Activated CD4-positive, alpha-beta T cell treated with anti-CD3 and anti-CD28 coated beads, Interleukin-2, amount 10 ng/mL, durations not matched to agents 24 days and 14 days (primary cell): ENCODE measurements around the gene ARHGAP22. TPM values are rescaled to one million over a fixed set of nuclear protein-coding genes. Genes with fewer than 3 reads are reported as not detected.

Source experiments
- DNase-seq: peaks from one replicate; pipeline ENCODE4 v3.0.0; 2022
- H3K27ac Mint-ChIP-seq: one replicate; pipeline ENCODE4 v1.8.0; 2022; ENCODE audit warnings: mild to moderate bottlenecking, mixed read lengths
- H3K27me3 Mint-ChIP-seq: one replicate; pipeline ENCODE4 v1.8.0; 2022; ENCODE audit warnings: mixed read lengths
- H3K36me3 Mint-ChIP-seq: one replicate; pipeline ENCODE4 v1.8.0; 2022; ENCODE audit warnings: low read depth, mild to moderate bottlenecking, mixed read lengths
- H3K4me1 Mint-ChIP-seq: one replicate; pipeline ENCODE4 v1.8.0; 2021; ENCODE audit warnings: mixed read lengths
- H3K4me3 Mint-ChIP-seq: one replicate; pipeline ENCODE4 v1.8.0; 2022; ENCODE audit warnings: mild to moderate bottlenecking, moderate library complexity, mixed read lengths
- H3K9me3 Mint-ChIP-seq: one replicate; pipeline ENCODE4 v1.8.0; 2021; ENCODE audit warnings: mixed read lengths
- intact Hi-C: fragments of 100-400 bp; cut with micrococcal nuclease; formaldehyde crosslinking; loops from one replicate; pipeline ENCODE4 v1.15.1; 2023
- total RNA-seq: library from RNA; stranded (reverse); gene quantifications from 2 replicates; pipeline ENCODE4 v1.2.3, GENCODE V29; 2022

Gene ARHGAP22
- total RNA-seq, 1 donor from 2014 or later, result not detected

- Mint-ChIP-seq H3K36me3 (no peaks in the 10 kb centered on the region), H3K4me3 (no peak overlapping the region), H3K4me1 (no peaks in the 10 kb centered on the region), H3K27ac (no peak overlapping the region), H3K9me3 (no peaks in the 10 kb centered on the region), H3K27me3 (peaks cover 2% of the 10 kb centered on the region)
- intact Hi-C loops, result no loop called here
- DNase-seq, result no peak
These were observed 102.1 kb downstream of the ARHGAP22 start for GRCh38 chr10:48502791-48503190.

- Mint-ChIP-seq H3K4me3 (no peak overlapping the region), H3K27ac (no peak overlapping the region), H3K36me3 (no peaks in the 10 kb centered on the region), H3K9me3 (no peaks in the 10 kb centered on the region), H3K27me3 (peaks cover 2% of the 10 kb centered on the region), H3K4me1 (no peaks in the 10 kb centered on the region)
- DNase-seq, result no peak
- intact Hi-C loops, result no loop called here
These were observed 102.8 kb downstream of the ARHGAP22 start for GRCh38 chr10:48501787-48502771.

- no peak overlapping the region for H3K27ac Mint-ChIP-seq
- H3K36me3 Mint-ChIP-seq, result no peaks in the 10 kb centered on the region
- H3K4me1 Mint-ChIP-seq, result no peaks in the 10 kb centered on the region
- DNase-seq, result no peak
- H3K4me3 Mint-ChIP-seq, result no peak overlapping the region
- intact Hi-C loops, result no loop called here
- no peaks in the 10 kb centered on the region for H3K9me3 Mint-ChIP-seq
- H3K27me3 Mint-ChIP-seq, result peaks cover 2% of the 10 kb centered on the region
These were observed 103.6 kb downstream of the ARHGAP22 start for GRCh38 chr10:48501226-48501625.

- no peak overlapping the region for H3K4me3 Mint-ChIP-seq
- no peaks in the 10 kb centered on the region for H3K9me3 Mint-ChIP-seq
- H3K27ac Mint-ChIP-seq, result no peak overlapping the region
- peaks cover 2% of the 10 kb centered on the region for H3K27me3 Mint-ChIP-seq
- no peak for DNase-seq
- no peaks in the 10 kb centered on the region for H3K4me1 Mint-ChIP-seq
- no peaks in the 10 kb centered on the region for H3K36me3 Mint-ChIP-seq
- intact Hi-C loops, result no loop called here
These were observed 104.1 kb downstream of the ARHGAP22 start for GRCh38 chr10:48500771-48501170.

- H3K4me1 Mint-ChIP-seq, result peaks cover 8% of the 10 kb centered on the region
- H3K27ac Mint-ChIP-seq, result no peak overlapping the region
- no peaks in the 10 kb centered on the region for H3K9me3 Mint-ChIP-seq
- DNase-seq, result no peak
- H3K4me3 Mint-ChIP-seq, result no peak overlapping the region
- H3K36me3 Mint-ChIP-seq, result no peaks in the 10 kb centered on the region
- peaks cover 2% of the 10 kb centered on the region for H3K27me3 Mint-ChIP-seq
- intact Hi-C loops, result no loop called here
These were observed 105.8 kb downstream of the ARHGAP22 start for GRCh38 chr10:48498940-48499510.

GRCh38 chr10:48497780-48498770 is 106.8 kb downstream of the ARHGAP22 start:
- Mint-ChIP-seq H3K27me3 (peaks cover 2% of the 10 kb centered on the region), H3K27ac (no peak overlapping the region), H3K4me3 (no peak overlapping the region), H3K36me3 (no peaks in the 10 kb centered on the region), H3K9me3 (no peaks in the 10 kb centered on the region), H3K4me1 (peaks cover 8% of the 10 kb centered on the region)
- DNase-seq, result no peak
- intact Hi-C loops, result no loop called here

- H3K36me3 Mint-ChIP-seq, result no peaks in the 10 kb centered on the region
- peaks cover 2% of the 10 kb centered on the region for H3K27me3 Mint-ChIP-seq
- DNase-seq, result no peak
- no peak overlapping the region for H3K27ac Mint-ChIP-seq
- H3K9me3 Mint-ChIP-seq, result no peaks in the 10 kb centered on the region
- intact Hi-C loops, result no loop called here
- no peak overlapping the region for H3K4me3 Mint-ChIP-seq
- H3K4me1 Mint-ChIP-seq, result peaks cover 8% of the 10 kb centered on the region
These were observed 107.8 kb downstream of the ARHGAP22 start for GRCh38 chr10:48496831-48497779.

- intact Hi-C loops, result no loop called here
- H3K27ac Mint-ChIP-seq, result no peak overlapping the region
These were observed 108.6 kb downstream of the ARHGAP22 start for GRCh38 chr10:48496105-48496830.

GRCh38 chr10:48495282-48496045 is 109.4 kb downstream of the ARHGAP22 start:
- peaks cover 8% of the 10 kb centered on the region for H3K4me1 Mint-ChIP-seq
- H3K27me3 Mint-ChIP-seq, result peaks cover 2% of the 10 kb centered on the region
- no peaks in the 10 kb centered on the region for H3K9me3 Mint-ChIP-seq

More at GRCh38 chr10:48496105-48496830, 108.6 kb downstream of the ARHGAP22 start:
- peaks cover 2% of the 10 kb centered on the region for H3K27me3 Mint-ChIP-seq
- no peak for DNase-seq
- no peak overlapping the region for H3K4me3 Mint-ChIP-seq
- no peaks in the 10 kb centered on the region for H3K36me3 Mint-ChIP-seq
- H3K4me1 Mint-ChIP-seq, result peaks cover 8% of the 10 kb centered on the region
- no peaks in the 10 kb centered on the region for H3K9me3 Mint-ChIP-seq

GRCh38 chr10:48494611-48495010 is 110.3 kb downstream of the ARHGAP22 start:
- no peaks in the 10 kb centered on the region for H3K36me3 Mint-ChIP-seq
- peaks cover 2% of the 10 kb centered on the region for H3K27me3 Mint-ChIP-seq
- no peak overlapping the region for H3K4me3 Mint-ChIP-seq
- intact Hi-C loops, result no loop called here
- H3K27ac Mint-ChIP-seq, result no peak overlapping the region
- peaks cover 8% of the 10 kb centered on the region for H3K4me1 Mint-ChIP-seq
- H3K9me3 Mint-ChIP-seq, result no peaks in the 10 kb centered on the region
- DNase-seq, result no peak

More at GRCh38 chr10:48495282-48496045, 109.4 kb downstream of the ARHGAP22 start:
- Mint-ChIP-seq H3K4me3 (no peak overlapping the region), H3K36me3 (no peaks in the 10 kb centered on the region), H3K27ac (no peak overlapping the region)
- intact Hi-C loops, result no loop called here
- no peak for DNase-seq

- intact Hi-C loops, result no loop called here
- DNase-seq, result no peak
- H3K4me1 Mint-ChIP-seq, result peaks cover 8% of the 10 kb centered on the region
These were observed 110.8 kb downstream of the ARHGAP22 start for GRCh38 chr10:48494073-48494472.

More at GRCh38 chr10:48494073-48494472, 110.8 kb downstream of the ARHGAP22 start:
- Mint-ChIP-seq H3K27ac (no peak overlapping the region), H3K9me3 (no peaks in the 10 kb centered on the region), H3K27me3 (peaks cover 2% of the 10 kb centered on the region), H3K36me3 (no peaks in the 10 kb centered on the region), H3K4me3 (no peak overlapping the region)
